ENCODE measurements around the gene ITLN2.

Gene ITLN2

GRCh38 chr1:160987359-160988050, 32.9 kb upstream of the ITLN2 start:
- no peak overlapping the region for H3K9ac ChIP-seq (ENCODE audit: low read depth, low read length, poor library complexity)

GRCh38 chr1:160985723-160986122, 31.1 kb upstream of the ITLN2 start:
- Histone ChIP-seq H3K27me3 (ENCODE audit: control insufficient read depth in 3 of 3, insufficient read depth in 3 of 3, low read depth in 1 of 3, low read length in 3 of 3) (peaks cover 0 to 34% (median 15%) of the 10 kb centered on the region in 3 experiments), H3K79me1 (ENCODE audit: low read depth, low read length) (no peaks in the 10 kb centered on the region), H2BK120ac (ENCODE audit: low read depth, low read length) (no peak overlapping the region), H2BK15ac (ENCODE audit: low read length) (no peak overlapping the region), H3K9ac (ENCODE audit: low read depth, low read length, poor library complexity) (no peak overlapping the region), H3K9me3 (replicated peaks in 1 of 2; ENCODE audit: control insufficient read depth in 2 of 2, insufficient read depth in 1 of 2, low read depth in 1 of 2, low read length in 2 of 2) (no peaks in the 10 kb centered on the region), H3K14ac (ENCODE audit: low read length) (no peak overlapping the region), H3K36me3 (replicated peaks in 1 of 2; ENCODE audit: control insufficient read depth in 2 of 2, insufficient read depth in 2 of 2, low read length in 2 of 2) (no peaks in the 10 kb centered on the region), H3K4ac (ENCODE audit: low read length) (no peak overlapping the region), H3K27ac (replicated peaks; ENCODE audit: low read length) (no peak overlapping the region), H2BK5ac (ENCODE audit: low read length) (no peak overlapping the region), H3K18ac (ENCODE audit: low read length) (no peak overlapping the region), H3K4me2 (ENCODE audit: insufficient read depth, low read length, poor library complexity, severe bottlenecking) (no peak overlapping the region), H4K8ac (ENCODE audit: low read depth, low read length) (no peak overlapping the region), H2AFZ (ENCODE audit: low read length) (no peak overlapping the region), H4K91ac (ENCODE audit: low read depth, low read length, poor library complexity) (no peak overlapping the region), H3K4me3 (ENCODE audit: low read length in 2 of 2) (no peak overlapping the region), H2AK5ac (ENCODE audit: low read depth, low read length) (no peak overlapping the region), H3K4me1 (ENCODE audit: control insufficient read depth in 2 of 2, insufficient read depth in 1 of 2, low read depth in 1 of 2, low read length in 2 of 2) (no peaks in the 10 kb centered on the region), H2BK12ac (ENCODE audit: low read length) (no peak overlapping the region), H3K23ac (ENCODE audit: low read depth, low read length, poor library complexity) (no peak overlapping the region)
- no peak for DNase-seq (ENCODE audit: low spot score)
- WGBS, 2 donors (ENCODE audit: extremely low coverage in 2 of 2, insufficient read length in 2 of 2, insufficient replicate concordance in 1 of 2) = no CpG with 5 or more reads among the region's 4 CpGs

More at GRCh38 chr1:160987359-160988050, 32.9 kb upstream of the ITLN2 start:
- no peak for DNase-seq (ENCODE audit: low spot score)
- Histone ChIP-seq H3K27ac (replicated peaks; ENCODE audit: low read length) (no peak overlapping the region), H3K14ac (ENCODE audit: low read length) (peak overlapping the region; percentile 21), H2BK15ac (ENCODE audit: low read length) (no peak overlapping the region), H2BK5ac (ENCODE audit: low read length) (no peak overlapping the region), H3K23ac (ENCODE audit: low read depth, low read length, poor library complexity) (no peak overlapping the region), H2BK12ac (ENCODE audit: low read length) (no peak overlapping the region), H2BK120ac (ENCODE audit: low read depth, low read length) (no peak overlapping the region), H3K9me3 (replicated peaks in 1 of 2; ENCODE audit: control insufficient read depth in 2 of 2, insufficient read depth in 1 of 2, low read depth in 1 of 2, low read length in 2 of 2) (no peaks in the 10 kb centered on the region), H3K18ac (ENCODE audit: low read length) (no peak overlapping the region), H3K36me3 (replicated peaks in 1 of 2; ENCODE audit: control insufficient read depth in 2 of 2, insufficient read depth in 2 of 2, low read length in 2 of 2) (no peaks in the 10 kb centered on the region), H4K8ac (ENCODE audit: low read depth, low read length) (no peak overlapping the region), H3K4ac (ENCODE audit: low read length) (no peak overlapping the region), H3K79me1 (ENCODE audit: low read depth, low read length) (no peaks in the 10 kb centered on the region), H3K4me2 (ENCODE audit: insufficient read depth, low read length, poor library complexity, severe bottlenecking) (peak overlapping the region; percentile 11), H2AK5ac (ENCODE audit: low read depth, low read length) (no peak overlapping the region), H3K4me1 (ENCODE audit: control insufficient read depth in 2 of 2, insufficient read depth in 1 of 2, low read depth in 1 of 2, low read length in 2 of 2) (no peaks in the 10 kb centered on the region), H4K91ac (ENCODE audit: low read depth, low read length, poor library complexity) (no peak overlapping the region), H3K4me3 (ENCODE audit: low read length in 2 of 2) (no peak overlapping the region), H2AFZ (ENCODE audit: low read length) (no peak overlapping the region), H3K27me3 (ENCODE audit: control insufficient read depth in 3 of 3, insufficient read depth in 3 of 3, low read depth in 1 of 3, low read length in 3 of 3) (peaks cover 0 to 16% (median 0%) of the 10 kb centered on the region in 3 experiments)
- WGBS, 2 donors (ENCODE audit: extremely low coverage in 2 of 2, insufficient read length in 2 of 2, insufficient replicate concordance in 1 of 2) = no CpG with 5 or more reads among the region's 8 CpGs

- no peak overlapping the region for H4K91ac ChIP-seq (ENCODE audit: low read depth, low read length, poor library complexity)
- peak overlapping the region in 1 of 2 donors; percentile 65 for H3K4me3 ChIP-seq (ENCODE audit: low read length in 2 of 2)
- H3K27me3 ChIP-seq (ENCODE audit: control insufficient read depth in 3 of 3, insufficient read depth in 3 of 3, low read depth in 1 of 3, low read length in 3 of 3) = peaks cover 0 to 36% (median 17%) of the 10 kb centered on the region in 3 experiments
- H3K4me2 ChIP-seq (ENCODE audit: insufficient read depth, low read length, poor library complexity, severe bottlenecking) = peak overlapping the region; percentile 86
- H2AK5ac ChIP-seq (ENCODE audit: low read depth, low read length) = peak overlapping the region; percentile 46
- H3K14ac ChIP-seq (ENCODE audit: low read length) = no peak overlapping the region
- H3K9me3 ChIP-seq (replicated peaks in 1 of 2; ENCODE audit: control insufficient read depth in 2 of 2, insufficient read depth in 1 of 2, low read depth in 1 of 2, low read length in 2 of 2) = no peaks in the 10 kb centered on the region
- DNase-seq (ENCODE audit: low spot score) = no peak
- no peaks in the 10 kb centered on the region for H3K79me1 ChIP-seq (ENCODE audit: low read depth, low read length)
- H3K9ac ChIP-seq (ENCODE audit: low read depth, low read length, poor library complexity) = no peak overlapping the region
- H4K8ac ChIP-seq (ENCODE audit: low read depth, low read length) = no peak overlapping the region
- WGBS, 2 donors (ENCODE audit: extremely low coverage in 2 of 2, insufficient read length in 2 of 2, insufficient replicate concordance in 1 of 2) = no CpG with 5 or more reads among the region's 42 CpGs
- H3K4ac ChIP-seq (ENCODE audit: low read length) = no peak overlapping the region
- peak overlapping the region; percentile 95 for H3K18ac ChIP-seq (ENCODE audit: low read length)
- H3K36me3 ChIP-seq (replicated peaks in 1 of 2; ENCODE audit: control insufficient read depth in 2 of 2, insufficient read depth in 2 of 2, low read length in 2 of 2) = no peaks in the 10 kb centered on the region
- peak overlapping the region; percentile 85 for H3K23ac ChIP-seq (ENCODE audit: low read depth, low read length, poor library complexity)
- no peak overlapping the region for H2BK120ac ChIP-seq (ENCODE audit: low read depth, low read length)
- peak overlapping the region; percentile 78 for H2AFZ ChIP-seq (ENCODE audit: low read length)
- peak overlapping the region; percentile 53 for H2BK5ac ChIP-seq (ENCODE audit: low read length)
- H3K4me1 ChIP-seq (ENCODE audit: control insufficient read depth in 2 of 2, insufficient read depth in 1 of 2, low read depth in 1 of 2, low read length in 2 of 2) = no peaks in the 10 kb centered on the region
- H3K27ac ChIP-seq (replicated peaks; ENCODE audit: low read length) = no peak overlapping the region
- H2BK12ac ChIP-seq (ENCODE audit: low read length) = no peak overlapping the region
- H2BK15ac ChIP-seq (ENCODE audit: low read length) = no peak overlapping the region
Observed at GRCh38 chr1:160981584-160982411, 27.2 kb upstream of the ITLN2 start.

- H3K4me3 ChIP-seq (ENCODE audit: low read length in 2 of 2) = no peak overlapping the region
- H3K4me1 ChIP-seq (ENCODE audit: control insufficient read depth in 2 of 2, insufficient read depth in 1 of 2, low read depth in 1 of 2, low read length in 2 of 2) = no peaks in the 10 kb centered on the region
- H3K4me2 ChIP-seq (ENCODE audit: insufficient read depth, low read length, poor library complexity, severe bottlenecking) = no peak overlapping the region
- H2AK5ac ChIP-seq (ENCODE audit: low read depth, low read length) = no peak overlapping the region
- H4K8ac ChIP-seq (ENCODE audit: low read depth, low read length) = no peak overlapping the region
- H3K27me3 ChIP-seq (ENCODE audit: control insufficient read depth in 3 of 3, insufficient read depth in 3 of 3, low read depth in 1 of 3, low read length in 3 of 3) = peaks cover 0 to 33% (median 17%) of the 10 kb centered on the region in 3 experiments
- H3K23ac ChIP-seq (ENCODE audit: low read depth, low read length, poor library complexity) = no peak overlapping the region
- H3K27ac ChIP-seq (replicated peaks; ENCODE audit: low read length) = no peak overlapping the region
- H3K18ac ChIP-seq (ENCODE audit: low read length) = no peak overlapping the region
- H2BK15ac ChIP-seq (ENCODE audit: low read length) = no peak overlapping the region
- peak overlapping the region; percentile 41 for H2BK12ac ChIP-seq (ENCODE audit: low read length)
- H3K9ac ChIP-seq (ENCODE audit: low read depth, low read length, poor library complexity) = no peak overlapping the region
- no CpG with 5 or more reads among the region's 2 CpGs for WGBS, 2 donors (ENCODE audit: extremely low coverage in 2 of 2, insufficient read length in 2 of 2, insufficient replicate concordance in 1 of 2)
- no peaks in the 10 kb centered on the region for H3K36me3 ChIP-seq (replicated peaks in 1 of 2; ENCODE audit: control insufficient read depth in 2 of 2, insufficient read depth in 2 of 2, low read length in 2 of 2)
- H2AFZ ChIP-seq (ENCODE audit: low read length) = no peak overlapping the region
- no peak overlapping the region for H2BK120ac ChIP-seq (ENCODE audit: low read depth, low read length)
- H3K4ac ChIP-seq (ENCODE audit: low read length) = no peak overlapping the region
- no peak overlapping the region for H3K14ac ChIP-seq (ENCODE audit: low read length)
- DNase-seq (ENCODE audit: low spot score) = no peak
- no peaks in the 10 kb centered on the region for H3K79me1 ChIP-seq (ENCODE audit: low read depth, low read length)
- no peaks in the 10 kb centered on the region for H3K9me3 ChIP-seq (replicated peaks in 1 of 2; ENCODE audit: control insufficient read depth in 2 of 2, insufficient read depth in 1 of 2, low read depth in 1 of 2, low read length in 2 of 2)
- no peak overlapping the region for H2BK5ac ChIP-seq (ENCODE audit: low read length)
- no peak overlapping the region for H4K91ac ChIP-seq (ENCODE audit: low read depth, low read length, poor library complexity)
Observed at GRCh38 chr1:160979286-160979685, 24.7 kb upstream of the ITLN2 start.
